ENCODE measurements around the gene TAF11. TPM values are rescaled to one million over a fixed set of nuclear protein-coding genes. Genes with fewer than 3 reads are reported as not detected.

The TAF11 gene
- total RNA-seq, 4 donors from 2014 or later: 16.9 to 33.9 (median 26.4) TPM

DNA sequence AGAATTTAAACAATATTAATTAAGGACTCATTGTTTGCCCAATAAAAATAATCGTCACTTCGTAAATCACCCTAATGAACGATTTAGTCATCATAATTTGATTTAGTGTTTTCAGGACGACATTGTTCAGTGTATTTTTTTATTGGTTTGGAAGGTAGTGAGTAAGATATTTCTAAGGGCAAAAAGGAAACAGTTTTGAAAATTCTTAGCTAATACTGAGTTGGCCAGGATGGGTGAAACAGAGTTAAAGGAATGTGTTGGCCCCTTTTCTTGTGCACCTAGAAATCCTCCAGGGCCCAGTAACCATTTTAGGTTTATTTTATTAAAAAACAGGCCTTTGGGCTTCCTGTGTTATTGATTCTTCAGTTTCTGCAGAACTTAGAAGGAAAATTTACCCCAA is 26.5 kb upstream of the TAF11 start:
- DNase-seq (ENCODE audit: low spot score in 2 of 2): no peak
- TF ChIP-seq CTCF (IDR thresholded peaks at IDR 0.05): no peak
- no peak for TF ChIP-seq EP300 (IDR thresholded peaks at IDR 0.05)
- no peak for TF ChIP-seq POLR2AphosphoS5 (IDR thresholded peaks at IDR 0.05)
- TF ChIP-seq POLR2A (IDR thresholded peaks at IDR 0.05): no peak
- Histone ChIP-seq H3K9me3 (no peaks in the 10 kb centered on the region), H3K27me3 (no peaks in the 10 kb centered on the region), H3K27ac (no peak overlapping the region), H3K36me3 (no peaks in the 10 kb centered on the region), H3K4me3 (no peak overlapping the region), H3K4me1 (no peaks in the 10 kb centered on the region)
- 86% methylated on average over 4 of the region's 4 CpGs for WGBS

GRCh38 chr6:34912715-34913464 is 25.0 kb upstream of the TAF11 start:
- Histone ChIP-seq H3K4me3 (no peak overlapping the region), H3K36me3 (no peaks in the 10 kb centered on the region), H3K4me1 (peaks cover 2% of the 10 kb centered on the region), H3K27me3 (no peaks in the 10 kb centered on the region), H3K9me3 (no peaks in the 10 kb centered on the region), H3K27ac (no peak overlapping the region)
- WGBS: 70% methylated on average over 3 of the region's 3 CpGs
- TF ChIP-seq POLR2A (IDR thresholded peaks at IDR 0.05) (no peak), POLR2AphosphoS5 (IDR thresholded peaks at IDR 0.05) (no peak)
- DNase-seq (ENCODE audit: low spot score in 2 of 2): no peak

- peaks cover 4% of the 10 kb centered on the region for H3K4me1 ChIP-seq
- WGBS: 88% methylated on average over 5 of the region's 5 CpGs
- TF ChIP-seq EP300 (IDR thresholded peaks at IDR 0.05): no peak
- TF ChIP-seq POLR2AphosphoS5 (IDR thresholded peaks at IDR 0.05): no peak
- TF ChIP-seq CTCF (IDR thresholded peaks at IDR 0.05): no peak
- TF ChIP-seq POLR2A (IDR thresholded peaks at IDR 0.05): no peak
Measured at GRCh38 chr6:34911822-34912221, 24.0 kb upstream of the TAF11 start.

DNA sequence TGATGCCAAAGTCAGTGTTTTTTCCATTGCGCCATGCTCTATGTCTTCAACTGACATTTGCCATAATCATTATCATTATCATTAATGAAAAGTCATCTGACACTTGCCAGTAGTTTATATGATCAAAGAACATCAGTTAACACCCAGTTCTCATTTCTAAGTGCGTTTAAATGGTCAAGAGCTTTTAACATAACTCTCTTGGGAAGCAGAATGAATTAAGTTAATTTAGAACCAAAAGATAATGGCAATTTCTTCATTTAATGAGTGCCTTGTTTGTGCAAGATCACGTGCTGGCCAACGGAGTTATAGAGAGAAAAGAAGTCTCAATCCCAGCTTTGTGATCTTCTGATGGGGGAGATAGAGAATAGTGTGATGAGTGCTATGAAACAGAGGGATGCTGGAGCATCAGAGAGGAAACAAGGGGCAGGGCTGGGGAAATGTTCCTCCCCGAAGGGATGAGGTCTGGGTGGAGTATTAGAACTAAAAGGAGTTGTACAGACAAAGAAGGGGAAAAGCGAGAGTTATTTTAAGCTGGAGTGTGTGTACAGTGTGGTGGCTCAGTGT is 21.6 kb upstream of the TAF11 start:
- no peak overlapping the region for H3K27ac ChIP-seq
- no peaks in the 10 kb centered on the region for H3K36me3 ChIP-seq
- no peaks in the 10 kb centered on the region for H3K9me3 ChIP-seq
- H3K4me3 ChIP-seq: no peak overlapping the region
- no peak for TF ChIP-seq POLR2AphosphoS5 (IDR thresholded peaks at IDR 0.05)
- TF ChIP-seq EP300 (IDR thresholded peaks at IDR 0.05): no peak
- TF ChIP-seq CTCF (IDR thresholded peaks at IDR 0.05): no peak
- no peak for TF ChIP-seq POLR2A (IDR thresholded peaks at IDR 0.05)
- H3K27me3 ChIP-seq: no peaks in the 10 kb centered on the region
- H3K4me1 ChIP-seq: peaks cover 4% of the 10 kb centered on the region
- WGBS: 83% methylated on average over 6 of the region's 6 CpGs
- no peak for DNase-seq (ENCODE audit: low spot score in 2 of 2)

More at GRCh38 chr6:34911822-34912221, 24.0 kb upstream of the TAF11 start:
- Histone ChIP-seq H3K36me3 (no peaks in the 10 kb centered on the region), H3K9me3 (no peaks in the 10 kb centered on the region), H3K27me3 (no peaks in the 10 kb centered on the region), H3K27ac (no peak overlapping the region), H3K4me3 (no peak overlapping the region)
- DNase-seq (ENCODE audit: low spot score in 2 of 2): no peak

- H3K27ac ChIP-seq: no peak overlapping the region
- H3K9me3 ChIP-seq: no peaks in the 10 kb centered on the region
- 85% methylated on average over 3 of the region's 3 CpGs for WGBS
- no peak overlapping the region for H3K4me3 ChIP-seq
- no peak for DNase-seq (ENCODE audit: low spot score in 2 of 2)
- H3K36me3 ChIP-seq: no peaks in the 10 kb centered on the region
- TF ChIP-seq EP300 (IDR thresholded peaks at IDR 0.05) (no peak), POLR2A (IDR thresholded peaks at IDR 0.05) (no peak), POLR2AphosphoS5 (IDR thresholded peaks at IDR 0.05) (no peak), CTCF (IDR thresholded peaks at IDR 0.05) (no peak)
- H3K27me3 ChIP-seq: no peaks in the 10 kb centered on the region
- peaks cover 4% of the 10 kb centered on the region for H3K4me1 ChIP-seq
Measured at GRCh38 chr6:34908194-34908593, 20.4 kb upstream of the TAF11 start.
